C4-2B (cell line): ENCODE results near the gene HORMAD2.

Experiments used
- CTCF ChIP-seq: fragments of 450-650 bp; conservative IDR thresholded peaks from 2 replicates; pipeline ENCODE4 v1.5.1; 2017; ENCODE audit warnings: mild to moderate bottlenecking
- ZFX ChIP-seq: fragments of 450-650 bp; IDR thresholded peaks from 2 replicates; pipeline ENCODE4 v1.6.1; 2017

- TF ChIP-seq CTCF, result no peak
- no peak for TF ChIP-seq ZFX
These were observed 43.2 kb downstream of the HORMAD2 start for GRCh38 chr22:30123463-30123862.
